ENCODE measurements around the gene ADAMTS2.

The ADAMTS2 gene

DNA sequence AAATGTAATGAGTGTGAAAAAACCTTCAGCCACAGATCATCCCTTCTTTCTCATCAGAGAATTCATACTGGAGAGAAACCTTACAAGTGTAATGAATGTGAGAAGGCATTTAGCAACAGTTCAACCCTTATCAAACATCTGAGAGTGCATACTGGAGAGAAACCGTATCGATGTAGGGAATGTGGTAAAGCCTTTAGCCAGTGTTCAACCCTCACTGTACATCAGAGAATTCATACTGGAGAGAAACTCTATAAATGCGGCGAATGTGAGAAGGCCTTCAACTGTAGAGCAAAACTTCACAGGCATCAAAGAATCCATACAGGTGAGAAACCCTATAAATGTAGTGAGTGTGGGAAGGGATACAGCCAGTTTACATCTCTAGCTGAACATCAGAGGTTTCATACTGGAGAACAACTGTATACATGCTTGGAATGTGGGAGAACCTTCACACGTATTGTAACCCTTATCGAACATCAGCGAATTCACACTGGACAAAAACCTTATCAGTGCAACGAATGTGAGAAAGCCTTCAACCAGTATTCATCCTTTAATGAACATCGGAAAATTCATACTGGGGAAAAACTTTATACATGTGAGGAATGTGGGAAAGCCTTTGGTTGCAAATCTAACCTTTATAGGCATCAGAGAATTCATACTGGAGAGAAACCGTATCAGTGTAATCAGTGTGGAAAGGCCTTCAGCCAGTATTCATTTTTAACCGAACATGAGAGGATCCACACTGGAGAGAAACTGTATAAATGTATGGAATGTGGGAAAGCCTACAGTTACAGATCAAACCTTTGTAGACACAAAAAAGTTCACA, 265.9 kb downstream of the ADAMTS2 start:
- TF ChIP-seq, protein P1, sequence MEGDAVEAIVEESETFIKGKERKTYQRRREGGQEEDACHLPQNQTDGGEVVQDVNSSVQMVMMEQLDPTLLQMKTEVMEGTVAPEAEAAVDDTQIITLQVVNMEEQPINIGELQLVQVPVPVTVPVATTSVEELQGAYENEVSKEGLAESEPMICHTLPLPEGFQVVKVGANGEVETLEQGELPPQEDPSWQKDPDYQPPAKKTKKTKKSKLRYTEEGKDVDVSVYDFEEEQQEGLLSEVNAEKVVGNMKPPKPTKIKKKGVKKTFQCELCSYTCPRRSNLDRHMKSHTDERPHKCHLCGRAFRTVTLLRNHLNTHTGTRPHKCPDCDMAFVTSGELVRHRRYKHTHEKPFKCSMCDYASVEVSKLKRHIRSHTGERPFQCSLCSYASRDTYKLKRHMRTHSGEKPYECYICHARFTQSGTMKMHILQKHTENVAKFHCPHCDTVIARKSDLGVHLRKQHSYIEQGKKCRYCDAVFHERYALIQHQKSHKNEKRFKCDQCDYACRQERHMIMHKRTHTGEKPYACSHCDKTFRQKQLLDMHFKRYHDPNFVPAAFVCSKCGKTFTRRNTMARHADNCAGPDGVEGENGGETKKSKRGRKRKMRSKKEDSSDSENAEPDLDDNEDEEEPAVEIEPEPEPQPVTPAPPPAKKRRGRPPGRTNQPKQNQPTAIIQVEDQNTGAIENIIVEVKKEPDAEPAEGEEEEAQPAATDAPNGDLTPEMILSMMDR (IDR thresholded peaks at IDR 0.05; ENCODE audit: poor library complexity, severe bottlenecking) = no peak
- no peak for ATAC-seq (ENCODE audit: low read depth)
- Histone ChIP-seq H3K9me3 (ENCODE audit: severe bottlenecking) (peaks cover 71% of the 10 kb centered on the region), H3K4me3 (ENCODE audit: severe bottlenecking) (no peak overlapping the region), H3K4me1 (ENCODE audit: insufficient read depth, poor library complexity, severe bottlenecking) (no peaks in the 10 kb centered on the region), H3K27me3 (ENCODE audit: insufficient read depth, poor library complexity, severe bottlenecking) (no peaks in the 10 kb centered on the region), H3K36me3 (ENCODE audit: low read depth) (peaks cover 47% of the 10 kb centered on the region), H3K27ac (ENCODE audit: poor library complexity, severe bottlenecking) (no peak overlapping the region)
- DNase-seq (ENCODE audit: low spot score) = no peak

DNA sequence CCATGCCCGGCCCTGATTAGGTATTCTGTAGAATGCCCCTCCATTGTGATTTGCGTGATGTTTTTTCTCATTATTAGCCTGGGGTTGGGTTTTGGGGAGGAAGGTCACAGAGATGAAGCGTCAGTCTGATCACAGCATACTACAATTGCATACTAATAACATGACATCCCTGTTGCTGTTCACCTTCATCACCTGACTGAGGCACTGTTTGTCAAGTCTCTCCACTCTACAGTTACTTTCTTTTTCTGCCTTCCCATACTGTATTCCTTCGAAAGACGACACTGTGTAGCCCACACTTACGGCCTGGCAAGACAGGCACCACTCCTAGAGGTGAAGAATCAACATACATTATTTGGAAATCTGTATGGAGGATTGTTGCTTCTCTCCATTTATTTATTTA, 279.6 kb downstream of the ADAMTS2 start:
- H3K4me3 ChIP-seq (ENCODE audit: severe bottlenecking) = no peak overlapping the region
- ATAC-seq (ENCODE audit: low read depth) = no peak
- TF ChIP-seq, protein P1 (IDR thresholded peaks at IDR 0.05; ENCODE audit: poor library complexity, severe bottlenecking) = no peak
- H3K27me3 ChIP-seq (ENCODE audit: insufficient read depth, poor library complexity, severe bottlenecking) = no peaks in the 10 kb centered on the region
- no peak overlapping the region for H3K27ac ChIP-seq (ENCODE audit: poor library complexity, severe bottlenecking)
- peaks cover 21% of the 10 kb centered on the region for H3K9me3 ChIP-seq (ENCODE audit: severe bottlenecking)
- no peaks in the 10 kb centered on the region for H3K4me1 ChIP-seq (ENCODE audit: insufficient read depth, poor library complexity, severe bottlenecking)
- H3K36me3 ChIP-seq (ENCODE audit: low read depth) = peaks cover 63% of the 10 kb centered on the region
- DNase-seq (ENCODE audit: low spot score) = no peak

DNA sequence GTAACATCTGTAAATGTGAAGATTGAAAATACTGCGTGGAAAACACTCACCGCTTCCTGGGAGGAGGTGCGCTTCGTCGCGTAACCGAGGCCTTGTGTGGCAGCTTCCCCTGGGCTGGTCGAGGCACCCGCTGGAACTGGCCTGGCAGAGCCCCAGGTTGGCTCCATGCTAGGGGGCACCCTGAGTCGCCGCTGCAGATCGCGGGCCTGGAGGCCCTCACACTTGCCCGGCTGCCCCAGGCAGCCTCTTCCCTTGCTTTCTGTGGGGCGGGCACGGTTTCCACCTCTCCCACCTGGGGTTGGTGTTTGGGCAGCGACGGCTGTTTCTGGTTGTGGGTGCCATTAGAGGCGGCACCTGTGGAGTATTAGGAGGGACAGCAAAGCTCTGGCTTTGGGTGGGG, 284.2 kb downstream of the ADAMTS2 start:
- Histone ChIP-seq H3K27ac (ENCODE audit: poor library complexity, severe bottlenecking) (no peak overlapping the region), H3K9me3 (ENCODE audit: severe bottlenecking) (peaks cover 4% of the 10 kb centered on the region), H3K27me3 (ENCODE audit: insufficient read depth, poor library complexity, severe bottlenecking) (no peaks in the 10 kb centered on the region), H3K36me3 (ENCODE audit: low read depth) (peaks cover 38% of the 10 kb centered on the region), H3K4me1 (ENCODE audit: insufficient read depth, poor library complexity, severe bottlenecking) (no peaks in the 10 kb centered on the region), H3K4me3 (ENCODE audit: severe bottlenecking) (peak overlapping the region; percentile 61)
- ATAC-seq (ENCODE audit: low read depth) = no peak
- TF ChIP-seq, protein P1 (IDR thresholded peaks at IDR 0.05; ENCODE audit: poor library complexity, severe bottlenecking) = no peak
- DNase-seq (ENCODE audit: low spot score) = no peak

Data from RWPE2 (cell line).